Activated T-helper 9 cell treated with anti-CD3 and anti-CD28 coated beads, Interleukin-2, amount 50 U/mL, for 16 hours (primary cell): ENCODE measurements around the gene DYNLT1.

ENCODE experiments used
- DNase-seq: peaks from one replicate; pipeline ENCODE4 v3.0.0-alpha.2; 2020; ENCODE audit warnings: low read depth

DYNLT1 gene

DNA sequence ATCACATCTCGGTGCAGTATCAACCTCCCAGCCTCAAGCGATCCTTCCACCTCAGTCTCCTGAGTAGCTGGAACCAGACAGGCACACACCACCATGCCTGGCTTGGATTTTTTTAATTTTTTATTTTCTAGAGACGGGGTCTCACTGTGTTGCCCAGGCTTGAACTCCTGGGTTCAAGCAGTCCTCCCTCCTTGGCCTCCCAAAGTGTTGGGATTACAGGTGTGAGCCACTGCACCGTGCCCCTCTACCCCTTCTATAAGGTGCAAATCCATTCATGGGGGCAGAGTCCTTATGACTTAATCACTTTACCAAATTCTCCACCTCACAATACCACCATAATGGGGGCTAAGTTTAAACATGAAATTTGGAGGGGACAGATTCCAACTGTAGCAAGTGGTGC is 47.0 kb downstream of the DYNLT1 start:
- no peak for DNase-seq

DNA sequence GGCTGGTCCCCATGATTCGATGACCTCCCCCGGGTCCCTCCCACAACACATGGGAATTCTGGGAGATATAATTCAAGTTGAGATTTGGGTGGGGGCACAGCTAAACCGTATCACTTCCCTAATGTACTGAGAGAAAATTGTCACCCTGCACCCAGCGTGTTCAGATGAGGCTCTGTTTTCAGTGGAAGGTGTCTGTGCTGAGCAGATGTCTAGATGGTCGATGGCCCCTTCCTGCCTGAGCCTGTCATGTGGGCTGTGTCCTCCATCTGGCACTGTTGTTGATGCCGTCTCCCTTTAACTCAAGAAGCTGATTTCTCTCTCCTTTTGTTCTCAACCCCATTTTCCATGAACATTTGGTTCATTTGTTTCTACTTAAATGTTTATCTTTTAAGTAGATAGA is 47.7 kb downstream of the DYNLT1 start:
- no peak for DNase-seq

DNA sequence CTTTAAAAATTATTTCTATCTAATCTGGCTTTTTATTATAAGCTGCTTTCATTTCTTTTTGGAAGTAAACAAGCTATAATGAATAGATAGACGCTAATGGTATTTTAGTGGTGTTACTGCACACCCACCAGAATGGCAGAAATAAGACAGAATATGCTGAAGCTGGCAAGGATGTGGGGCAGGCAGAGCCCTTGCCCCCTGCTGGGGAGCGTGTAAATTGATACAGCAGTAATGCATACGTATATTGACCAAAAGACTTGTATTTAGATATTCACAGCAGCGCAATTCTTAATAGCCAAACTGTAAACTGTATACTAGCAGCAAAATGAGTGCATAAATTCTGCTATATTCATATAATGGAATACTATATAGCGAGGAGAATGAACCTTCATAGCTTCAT is 49.3 kb downstream of the DYNLT1 start:
- DNase-seq, result no peak

DNA sequence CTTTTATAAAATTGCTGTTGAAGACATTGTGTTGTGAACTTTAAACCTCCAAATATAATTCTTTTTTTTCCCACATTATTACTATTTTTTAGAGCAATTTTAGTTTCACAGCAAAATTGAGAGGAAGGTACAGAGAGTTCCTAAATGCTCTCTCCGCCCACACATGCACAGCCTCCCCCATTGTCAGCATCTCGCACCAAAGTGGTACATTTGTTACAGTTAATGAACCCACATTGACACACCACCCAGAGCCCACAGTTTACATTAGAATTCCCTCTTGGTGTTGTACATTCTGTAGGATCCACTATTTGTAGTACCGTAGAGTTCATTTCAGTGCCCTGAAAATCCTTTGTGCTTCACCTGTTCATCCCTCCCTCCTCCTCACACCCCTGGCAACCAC is 50.9 kb downstream of the DYNLT1 start:
- no peak for DNase-seq

DNA sequence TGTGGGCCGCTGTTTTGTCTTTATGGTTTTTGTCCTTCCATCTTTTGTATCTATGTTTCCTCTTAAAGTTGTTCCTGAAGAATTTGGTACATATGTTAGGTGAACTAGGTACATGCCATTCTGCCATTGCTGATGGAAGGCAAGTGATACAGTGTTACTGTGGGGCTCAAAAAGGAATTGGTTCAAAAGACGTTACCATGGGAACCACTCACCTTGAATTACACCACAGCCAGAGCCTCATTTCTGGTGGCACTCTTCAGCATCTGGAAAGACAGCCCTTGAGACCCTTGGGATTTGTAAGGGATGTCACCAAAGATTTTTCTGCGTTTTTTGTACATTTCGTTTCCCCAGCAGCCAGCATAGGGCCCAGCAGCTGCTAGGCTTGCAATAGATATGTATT is 52.7 kb downstream of the DYNLT1 start:
- DNase-seq, result no peak

DNA sequence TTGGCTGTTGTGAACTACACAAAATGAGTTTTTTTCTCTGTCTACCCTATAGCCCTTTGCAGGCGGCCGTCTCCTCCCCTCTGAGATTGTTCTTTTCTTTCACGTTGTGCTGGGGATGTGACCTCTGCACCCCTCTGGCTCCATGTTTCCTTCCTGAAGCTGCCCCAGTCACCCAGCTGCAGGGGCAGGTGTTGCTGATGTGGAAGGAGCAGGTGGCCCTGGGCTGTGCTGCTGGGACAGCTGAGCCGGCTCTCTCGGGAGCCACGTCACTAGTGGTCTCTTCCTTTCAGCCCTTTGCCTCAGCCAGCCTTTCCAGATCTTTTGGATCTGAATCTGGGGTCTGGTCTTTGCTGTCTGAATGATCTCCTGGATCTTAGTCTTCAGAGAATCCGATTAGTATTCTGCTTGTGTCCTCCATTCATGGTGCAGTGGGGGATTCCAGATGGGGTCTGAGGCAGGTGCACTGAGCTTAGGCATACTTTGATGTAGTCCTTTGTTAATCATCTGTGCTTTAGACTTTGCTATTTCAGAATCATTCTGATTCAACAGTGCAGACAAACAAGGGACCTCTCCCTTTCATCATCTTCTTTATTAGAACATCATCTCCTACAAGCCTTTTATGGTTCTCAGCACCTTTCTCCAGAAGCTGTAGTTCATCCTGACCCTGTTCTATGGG is 53.3 kb downstream of the DYNLT1 start:
- DNase-seq, result no peak

DNA sequence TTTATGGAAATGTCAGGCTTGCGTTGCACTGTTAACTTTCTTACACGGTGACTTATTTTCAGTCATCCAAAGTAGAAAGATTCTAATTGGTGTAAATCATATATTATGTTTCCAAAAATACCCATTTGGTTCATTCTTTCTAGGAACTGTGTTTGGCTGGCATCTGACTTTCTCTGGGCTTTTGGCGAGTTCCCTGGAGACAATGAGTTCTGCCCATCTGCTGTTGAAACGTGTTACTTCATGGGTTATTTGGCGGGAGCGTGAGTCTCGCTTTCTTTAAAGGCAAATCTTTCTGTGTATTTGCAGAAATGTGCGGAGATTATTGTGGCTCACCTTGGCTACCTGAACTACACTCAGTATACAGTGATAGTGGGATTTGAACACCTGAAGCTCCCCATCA is 55.2 kb downstream of the DYNLT1 start:
- no peak for DNase-seq

DNA sequence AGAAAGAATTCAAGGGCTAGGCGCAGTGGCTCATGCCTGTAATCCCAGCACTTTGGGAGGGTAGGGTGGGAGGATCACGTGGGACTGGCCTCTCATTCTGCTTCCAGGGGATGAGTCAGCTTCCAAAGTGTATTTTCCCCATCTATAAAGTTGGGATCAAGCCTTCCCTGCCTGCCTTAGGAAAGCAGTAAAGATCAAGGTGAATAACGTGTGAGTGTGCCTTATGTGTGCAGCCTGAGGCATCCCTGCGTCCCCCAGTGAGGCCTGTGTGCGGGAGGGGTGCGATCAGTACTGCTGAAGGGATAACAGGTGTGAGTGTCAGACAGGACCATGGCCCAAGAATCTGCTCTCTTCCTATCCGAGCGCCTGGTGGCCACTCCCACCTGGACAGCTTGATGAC is 57.9 kb downstream of the DYNLT1 start:
- no peak for DNase-seq
